GM13976 (cell line): ENCODE data around the gene TAF1C.

ENCODE experiments used
- DNase-seq: peaks from one replicate; pipeline ENCODE4 v3.0.0; 2012; ENCODE audit warnings: low spot score
- CTCF ChIP-seq: IDR thresholded peaks from 2 replicates; pipeline ENCODE4 v1.5.1; 2012; ENCODE audit warnings: borderline replicate concordance, mild to moderate bottlenecking; ENCODE audit not compliant: insufficient read depth; ENCODE audit errors: extremely low read depth, missing control alignments, control extremely low read depth
- in situ Hi-C: fragments of 300-500 bp; cut with MboI; formaldehyde crosslinking; loops from one replicate; pipeline ENCODE4 v1.12.0; 2022; ENCODE audit warnings: low sequenced_read_pairs, mixed read lengths, inconsistent platforms; ENCODE audit not compliant: unreplicated experiment

The TAF1C gene

GRCh38 chr16:84228256-84228838 is 41.5 kb upstream of the TAF1C start:
- no peak for DNase-seq
- in situ Hi-C loops: no loop called here
- no peak for TF ChIP-seq CTCF

DNA sequence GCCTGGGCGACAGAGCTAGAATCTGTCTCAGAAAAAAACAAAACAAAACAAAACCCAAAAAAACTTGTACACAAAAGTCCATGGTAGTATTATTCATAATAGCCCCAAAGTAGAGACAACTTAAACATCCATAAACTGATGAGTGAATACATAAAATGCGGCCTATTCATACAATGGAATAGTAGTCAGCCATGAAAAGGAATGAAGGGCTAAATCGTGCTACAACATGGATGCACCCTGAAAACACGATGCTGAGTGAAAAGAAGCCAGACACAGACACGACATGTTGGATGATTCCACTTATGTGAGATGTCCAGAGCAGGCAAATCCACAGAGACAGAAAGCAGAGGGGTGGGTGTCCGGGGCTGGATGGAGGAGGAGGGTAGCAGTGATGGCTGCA is 40.7 kb upstream of the TAF1C start:
- no peak for DNase-seq
- no peak for TF ChIP-seq CTCF
- in situ Hi-C loops: no loop called here

DNA sequence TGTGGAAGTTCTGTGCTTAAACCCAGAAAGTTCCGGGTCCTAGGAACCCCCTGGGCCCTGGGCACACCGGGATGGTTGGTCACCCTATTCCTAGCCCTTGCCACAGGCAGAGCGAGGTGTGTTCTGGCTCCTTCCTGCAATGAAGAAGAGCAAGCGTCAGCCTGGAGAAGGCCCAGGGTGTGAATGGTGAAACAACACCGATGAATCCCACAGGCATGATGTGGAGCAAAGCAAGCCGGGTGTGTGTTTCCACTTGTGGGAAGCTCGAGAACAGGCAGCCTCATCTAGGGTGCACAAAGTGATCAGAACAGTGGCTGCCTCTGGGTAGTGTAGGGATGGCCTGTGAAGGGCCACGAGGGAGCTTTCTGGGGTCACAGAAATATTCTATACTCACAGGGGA is 39.2 kb upstream of the TAF1C start:
- in situ Hi-C loops: no loop called here
- TF ChIP-seq CTCF: no peak
- no peak for DNase-seq

GRCh38 chr16:84225571-84225970 is 38.7 kb upstream of the TAF1C start:
- in situ Hi-C loops: no loop called here
- TF ChIP-seq CTCF: no peak

DNA sequence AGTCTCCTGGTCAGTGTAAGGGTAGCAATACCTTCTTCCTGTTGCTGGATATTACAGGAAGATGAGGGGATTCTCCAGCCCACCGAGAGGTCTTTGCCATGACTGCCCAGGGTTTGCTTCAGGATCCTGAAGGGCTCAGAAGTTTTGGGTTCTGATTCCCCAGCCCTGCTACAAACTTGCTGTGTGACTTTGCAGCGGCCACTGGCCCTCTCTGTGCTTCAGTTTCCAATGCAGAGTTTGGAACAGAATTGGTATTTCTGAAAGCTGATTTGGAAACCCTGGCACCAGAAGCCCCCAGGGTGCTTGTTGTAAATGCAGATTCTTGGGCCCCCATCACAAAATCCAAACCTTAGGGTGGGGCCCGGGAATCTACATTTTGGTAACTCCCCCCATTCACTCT is 38.3 kb upstream of the TAF1C start:
- in situ Hi-C loops: no loop called here
- TF ChIP-seq CTCF: no peak
- no peak for DNase-seq

More at GRCh38 chr16:84225571-84225970, 38.7 kb upstream of the TAF1C start:
- DNase-seq: no peak

- no peak for TF ChIP-seq CTCF
- no peak for DNase-seq
- in situ Hi-C loops: no loop called here
Measured at GRCh38 chr16:84224554-84224953, 37.7 kb upstream of the TAF1C start.

DNA sequence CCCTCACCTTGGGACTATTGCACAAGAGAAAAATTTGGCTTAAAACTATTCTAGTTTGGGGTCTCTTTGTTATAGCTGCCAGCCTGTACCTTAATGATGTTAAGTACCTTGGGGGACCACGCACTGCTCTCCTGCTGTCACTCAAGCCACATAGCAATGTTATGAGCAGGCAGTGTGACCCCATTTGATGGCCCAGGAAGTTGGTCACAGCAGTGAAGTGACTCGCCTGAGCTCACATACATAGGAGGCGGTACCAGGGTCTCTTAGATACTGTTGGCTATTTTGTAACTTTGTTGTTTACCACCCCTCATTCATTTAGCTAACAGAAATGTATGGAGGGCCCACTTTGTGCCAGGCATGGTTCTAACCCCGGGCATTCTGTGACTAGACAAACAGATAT is 36.6 kb upstream of the TAF1C start:
- in situ Hi-C loops: no loop called here
- TF ChIP-seq CTCF: no peak
- DNase-seq: no peak
